IMR-90 (cell line): ENCODE measurements around the gene NT5C1A.

ENCODE experiments used
- MAZ ChIP-seq: IDR thresholded peaks from 2 replicates; pipeline ENCODE4 v1.6.1; 2012; ENCODE audit warnings: low read depth, mild to moderate bottlenecking, low read length, improper control_type of control experiment, moderate library complexity, borderline replicate concordance
- POLR2A ChIP-seq: IDR thresholded peaks from 2 replicates; pipeline ENCODE4 v1.6.1; 2012; ENCODE audit warnings: mild to moderate bottlenecking, low read depth, low read length
- TF ChIP-seq, protein P1 (sequence below): conservative IDR thresholded peaks from 2 replicates; pipeline ENCODE4 v1.5.1; 2012; ENCODE audit warnings: mild to moderate bottlenecking, low read depth, low read length, improper control_type of control experiment

DNA sequence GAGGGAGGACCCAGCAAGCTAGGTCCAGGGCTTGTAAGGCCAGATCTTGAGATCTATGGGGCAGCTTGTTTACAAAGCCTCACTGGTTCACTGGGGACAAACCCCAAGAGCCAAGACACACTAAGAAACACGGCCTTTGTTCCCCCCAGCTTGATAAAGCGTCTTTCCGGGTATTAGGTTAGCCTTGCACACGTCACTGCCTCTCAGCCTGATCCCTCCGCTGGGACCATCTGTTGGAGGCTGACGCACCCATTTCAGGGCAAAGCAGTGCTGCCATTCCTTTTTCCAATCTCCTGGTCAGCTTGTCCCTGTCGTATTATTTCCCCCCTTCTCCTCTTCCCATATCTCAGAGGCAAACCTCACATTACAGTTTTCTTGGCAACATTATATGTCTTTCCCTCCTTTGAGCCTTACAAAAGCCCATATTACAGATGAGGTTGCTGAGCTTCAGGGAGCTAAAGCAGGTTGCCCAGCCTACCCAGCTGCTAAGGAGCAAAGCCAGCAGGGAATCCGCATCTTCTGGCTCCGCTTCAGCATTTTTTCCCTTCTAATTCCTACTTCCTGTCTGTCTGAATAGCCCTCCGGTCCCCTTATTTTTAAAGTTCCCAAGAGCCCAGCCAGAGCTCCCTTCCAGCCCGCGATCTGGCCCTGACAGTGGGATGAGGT, 36.6 kb downstream of the NT5C1A start:
- TF ChIP-seq, protein P1, sequence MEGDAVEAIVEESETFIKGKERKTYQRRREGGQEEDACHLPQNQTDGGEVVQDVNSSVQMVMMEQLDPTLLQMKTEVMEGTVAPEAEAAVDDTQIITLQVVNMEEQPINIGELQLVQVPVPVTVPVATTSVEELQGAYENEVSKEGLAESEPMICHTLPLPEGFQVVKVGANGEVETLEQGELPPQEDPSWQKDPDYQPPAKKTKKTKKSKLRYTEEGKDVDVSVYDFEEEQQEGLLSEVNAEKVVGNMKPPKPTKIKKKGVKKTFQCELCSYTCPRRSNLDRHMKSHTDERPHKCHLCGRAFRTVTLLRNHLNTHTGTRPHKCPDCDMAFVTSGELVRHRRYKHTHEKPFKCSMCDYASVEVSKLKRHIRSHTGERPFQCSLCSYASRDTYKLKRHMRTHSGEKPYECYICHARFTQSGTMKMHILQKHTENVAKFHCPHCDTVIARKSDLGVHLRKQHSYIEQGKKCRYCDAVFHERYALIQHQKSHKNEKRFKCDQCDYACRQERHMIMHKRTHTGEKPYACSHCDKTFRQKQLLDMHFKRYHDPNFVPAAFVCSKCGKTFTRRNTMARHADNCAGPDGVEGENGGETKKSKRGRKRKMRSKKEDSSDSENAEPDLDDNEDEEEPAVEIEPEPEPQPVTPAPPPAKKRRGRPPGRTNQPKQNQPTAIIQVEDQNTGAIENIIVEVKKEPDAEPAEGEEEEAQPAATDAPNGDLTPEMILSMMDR = no peak
- no peak for TF ChIP-seq MAZ
- TF ChIP-seq POLR2A = no peak
